HG03135 (cell line): ENCODE results near the gene GUK1.
"Not testable (repeated sequence)": the region's sequence is repeated elsewhere in the genome, so short reads cannot be mapped to it uniquely, and the experiment has no call there.

Experiments used
- ATAC-seq: cut with Tn5 transposase; IDR thresholded peaks from one replicate; pipeline ENCODE4 v1.9.1; 2021; ENCODE audit warnings: mild to moderate bottlenecking, moderate library complexity; ENCODE audit not compliant: unreplicated experiment

The GUK1 gene

DNA sequence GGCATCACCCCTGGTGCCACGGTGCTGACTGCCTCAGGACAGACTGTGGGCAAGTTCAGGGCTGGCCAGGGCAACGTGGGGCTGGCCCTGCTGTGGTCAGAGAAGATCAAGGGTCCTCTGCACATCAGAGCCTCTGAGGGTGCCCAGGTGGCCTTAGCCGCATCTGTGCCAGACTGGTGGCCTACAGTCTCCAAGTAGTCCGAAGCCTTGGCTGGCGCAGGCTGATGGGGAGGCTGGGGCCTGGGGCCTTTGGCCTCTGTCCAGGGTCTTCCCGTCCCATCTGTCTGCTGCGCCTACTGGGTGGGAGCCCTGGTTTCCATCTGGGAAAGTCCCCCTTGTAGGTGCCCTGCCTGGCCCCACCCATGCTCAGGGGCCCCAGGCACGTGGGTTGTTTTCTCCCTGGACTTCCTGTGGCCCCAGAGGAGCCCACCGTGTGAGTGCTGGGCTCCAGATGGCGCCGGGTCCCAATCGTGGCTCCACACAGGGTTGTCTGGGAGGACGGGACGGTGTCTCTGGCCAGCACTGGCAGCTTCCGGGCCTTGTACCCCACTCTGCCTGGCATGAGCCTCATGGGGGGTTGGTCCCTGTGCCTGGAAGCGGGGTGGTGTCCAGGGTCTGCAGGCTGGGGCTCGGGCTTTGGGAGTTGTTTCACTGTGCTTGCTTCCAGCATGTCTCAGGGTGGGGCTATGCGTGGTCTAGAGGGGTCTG is 35.4 kb downstream of the GUK1 start:
- no peak for ATAC-seq

DNA sequence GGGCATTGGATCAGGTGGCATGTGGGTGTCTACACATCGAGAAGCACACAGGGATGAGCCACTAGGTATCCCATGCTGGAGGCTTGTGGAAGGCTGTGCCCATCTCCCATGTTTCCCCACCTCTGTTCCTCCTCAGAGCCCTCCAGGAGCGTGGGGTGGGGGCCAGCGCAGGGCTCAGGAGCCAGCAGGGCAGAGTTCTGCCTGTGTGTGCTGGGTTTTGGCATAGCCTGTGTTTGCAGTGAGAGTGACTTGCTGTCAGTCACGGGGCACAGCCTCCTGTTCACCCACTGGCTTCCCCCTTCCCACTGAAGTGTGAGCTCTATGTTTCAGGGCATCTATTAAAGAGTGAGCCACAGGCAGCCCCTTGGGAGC is 35.9 kb downstream of the GUK1 start:
- no peak for ATAC-seq

DNA sequence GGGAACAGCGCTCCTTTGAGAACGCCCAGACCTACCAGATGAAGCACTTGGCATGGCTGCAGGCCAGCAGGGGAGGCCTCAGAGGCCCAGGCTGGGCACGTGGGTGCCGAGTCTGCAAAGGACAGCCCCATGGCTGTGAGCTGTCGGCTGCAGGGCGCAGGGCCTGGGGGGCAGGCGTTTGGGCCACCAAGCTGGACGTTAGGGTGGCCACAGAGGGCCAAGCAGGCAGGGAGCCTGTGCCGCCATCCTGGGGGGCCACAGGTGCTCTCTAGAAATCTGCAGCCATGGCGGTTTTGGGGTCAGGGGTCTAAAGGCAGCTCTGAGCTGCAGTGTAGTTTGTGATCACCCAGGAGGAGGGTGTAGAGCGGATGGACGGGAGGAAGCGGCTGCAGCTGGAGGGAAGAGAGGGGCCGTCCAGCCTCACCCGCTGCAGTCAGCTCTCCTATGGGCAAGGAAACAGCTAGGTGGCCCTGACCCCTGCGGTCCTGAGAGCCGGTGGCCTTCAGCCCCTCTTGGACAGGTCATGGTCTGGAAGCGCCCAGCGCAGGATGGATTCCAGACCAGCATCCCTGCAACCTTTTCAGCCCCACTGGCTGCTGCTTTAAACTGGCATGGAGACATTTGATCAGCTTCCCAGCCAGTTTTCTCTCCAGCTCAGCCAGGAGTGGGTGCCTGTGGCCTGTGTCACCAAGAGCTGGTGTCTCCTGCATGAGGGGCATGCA is 36.5 kb downstream of the GUK1 start:
- no peak for ATAC-seq

DNA sequence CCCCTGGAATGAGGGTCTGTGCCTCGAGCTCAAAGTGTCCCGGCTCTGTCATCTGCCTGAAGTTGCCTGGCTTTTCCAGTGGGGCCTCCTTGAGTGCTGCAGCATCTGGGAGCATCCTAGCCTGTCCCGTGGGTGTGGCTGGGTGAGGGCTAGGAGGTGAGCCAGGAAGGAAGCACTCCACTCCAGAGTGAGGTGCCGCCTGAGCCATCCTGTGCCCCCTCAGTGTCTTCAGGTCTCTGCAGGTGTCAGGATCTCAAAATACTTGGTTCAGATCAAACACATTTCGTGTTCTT is 37.0 kb downstream of the GUK1 start:
- ATAC-seq: no peak

DNA sequence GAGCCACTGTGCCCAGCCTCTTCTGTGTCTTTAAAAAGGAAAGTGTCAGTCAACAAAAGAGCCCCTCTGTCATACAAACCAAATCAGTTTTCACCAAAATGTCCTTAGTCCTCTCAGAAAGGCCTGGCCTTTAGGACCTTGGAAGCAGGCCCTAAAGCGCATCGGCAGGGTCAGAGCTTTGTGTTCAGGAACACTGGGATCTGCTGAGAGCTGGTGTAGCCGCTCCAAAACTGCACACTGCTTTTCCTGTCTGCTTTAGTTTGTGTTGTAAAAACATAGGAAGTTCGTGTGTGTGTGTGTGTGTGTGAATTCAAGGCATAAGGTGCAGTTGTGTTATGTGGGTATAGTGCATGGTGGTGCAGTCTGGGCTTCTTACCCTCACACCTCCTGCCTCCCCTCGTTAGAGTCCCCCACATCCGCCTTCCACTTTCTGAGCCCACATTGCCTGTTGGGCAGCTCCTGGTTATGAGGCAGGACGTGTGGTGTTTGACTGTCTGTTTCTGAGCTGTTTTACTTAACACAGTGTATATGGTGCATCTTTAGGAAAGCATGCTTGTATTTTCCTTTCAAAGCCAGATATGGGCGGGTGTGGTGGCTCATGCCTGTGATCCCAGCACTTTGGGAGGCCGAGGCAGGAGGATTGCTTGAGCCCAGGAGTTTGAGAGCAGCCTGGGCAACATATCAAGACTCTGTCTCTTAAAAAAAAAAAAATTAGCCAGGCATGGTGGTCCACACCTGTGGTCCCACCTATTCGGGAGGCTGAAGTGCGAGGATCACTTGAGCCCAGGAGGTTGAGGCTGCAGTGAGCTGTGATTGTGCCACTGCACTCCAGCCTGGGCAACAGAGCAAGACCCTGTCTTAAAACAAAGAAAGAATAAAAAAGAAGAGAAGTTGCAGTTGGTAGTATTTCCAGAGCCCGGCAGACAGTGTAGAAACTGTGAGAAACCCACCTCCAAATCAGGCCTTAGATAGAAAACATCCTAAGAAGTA is 37.9 kb downstream of the GUK1 start:
- no peak for ATAC-seq

DNA sequence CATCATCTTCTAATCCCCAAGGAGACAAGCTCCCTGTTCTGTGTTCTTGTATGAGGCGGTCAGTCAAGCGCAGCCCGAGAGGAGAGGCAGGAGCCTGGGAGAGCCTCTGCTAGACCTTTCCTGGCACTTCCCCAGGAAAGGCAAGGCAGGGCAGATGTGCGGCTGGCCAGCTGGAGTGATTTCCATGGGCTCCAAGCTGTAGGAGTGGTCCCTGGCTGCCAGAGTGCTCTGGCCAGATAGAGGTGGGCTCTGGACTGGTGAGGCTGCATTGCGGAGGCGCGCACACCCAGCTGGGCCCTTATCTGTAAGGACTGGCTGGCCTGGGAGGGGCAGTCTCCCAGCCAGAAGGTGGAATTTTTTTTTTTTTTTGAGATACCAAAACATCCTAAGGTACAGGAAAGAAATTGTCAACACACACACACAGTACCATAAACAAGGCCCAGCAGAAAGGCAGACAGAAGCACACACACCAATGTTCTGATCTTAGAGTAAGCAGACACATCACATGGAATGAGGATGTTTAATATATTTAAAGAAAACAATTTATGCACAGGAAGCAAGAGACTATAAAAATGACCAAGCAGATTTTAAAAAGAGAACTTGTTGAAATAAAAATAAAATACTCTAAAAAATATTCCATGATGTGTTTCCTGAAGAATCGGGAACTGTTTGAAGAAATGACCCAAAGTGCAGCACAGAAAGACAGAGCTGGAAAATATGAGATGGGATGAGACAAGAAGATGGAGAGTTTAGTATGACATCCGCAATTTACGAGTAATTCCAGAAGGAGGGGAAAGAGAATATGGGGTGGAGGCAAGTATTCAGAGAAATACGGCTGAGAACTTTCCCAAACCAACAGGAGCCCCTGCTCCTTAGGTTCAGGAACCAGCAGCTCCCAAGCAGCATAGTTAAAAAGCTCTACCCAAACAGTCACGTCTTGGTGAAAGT is 38.9 kb downstream of the GUK1 start:
- no peak for ATAC-seq

DNA sequence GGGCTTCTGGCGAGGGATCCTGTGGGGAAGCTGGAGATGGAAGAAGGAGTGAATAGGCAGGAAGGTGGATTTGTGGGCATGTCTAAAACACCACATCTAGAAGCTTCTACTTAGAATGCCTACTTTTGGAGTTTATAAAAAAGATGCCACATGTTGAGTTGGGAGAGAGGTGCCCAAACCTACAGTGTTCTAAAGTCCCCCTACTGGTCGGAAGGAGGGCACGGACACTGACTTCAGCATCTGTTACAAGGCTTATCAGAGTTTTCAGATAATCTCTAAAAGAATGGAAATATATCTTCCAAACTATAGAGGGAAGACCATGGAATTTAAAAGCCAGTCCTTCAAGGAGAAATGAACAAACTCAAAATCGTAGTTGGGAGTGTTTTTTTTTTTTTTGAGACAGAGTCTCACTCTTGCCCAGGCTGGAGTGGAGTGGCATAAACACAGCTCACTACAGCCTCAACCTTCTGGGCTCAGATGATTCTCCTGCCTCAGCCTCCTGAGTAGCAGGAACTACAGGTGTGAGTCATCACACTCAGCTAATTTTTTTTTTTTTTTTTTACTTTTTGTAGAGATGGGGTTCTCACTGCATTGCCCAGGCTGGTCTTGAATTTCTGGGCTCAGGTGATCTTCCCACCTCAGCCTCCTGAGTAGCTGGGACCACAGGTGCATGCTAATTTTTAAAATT is 40.3 kb downstream of the GUK1 start:
- ATAC-seq: no peak

DNA sequence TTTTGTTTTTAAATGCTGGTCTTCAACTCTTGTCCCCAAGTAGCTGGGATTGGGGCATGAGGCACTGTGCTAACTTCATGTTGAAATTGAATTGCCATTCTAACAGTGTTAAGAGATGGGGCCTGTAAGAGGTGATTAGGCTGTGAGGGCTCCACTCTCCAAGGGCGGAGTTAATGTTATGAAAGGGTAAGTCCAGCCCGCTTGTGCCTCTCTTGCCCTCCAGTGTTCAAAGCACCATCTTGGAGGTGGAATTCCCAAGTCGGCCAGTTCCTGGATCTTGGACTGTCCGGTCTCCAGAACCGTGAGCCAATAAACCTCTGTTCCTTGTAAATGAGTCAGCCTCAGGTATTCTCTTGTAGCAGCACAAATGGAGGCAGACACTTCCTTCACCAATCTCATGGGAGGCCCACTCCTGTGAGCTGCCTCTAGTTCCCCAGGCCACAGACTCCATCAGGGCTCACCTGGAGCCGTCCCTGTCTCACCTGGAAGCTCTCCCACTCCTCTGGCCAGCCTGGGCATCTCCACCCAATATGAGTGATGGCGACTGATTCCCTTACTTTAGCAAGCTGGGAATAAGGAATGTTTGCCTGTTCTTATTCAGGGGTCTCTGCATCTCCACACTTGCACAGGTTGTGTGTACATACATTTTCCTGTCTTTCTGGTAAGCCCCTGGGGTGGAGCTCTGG is 41.0 kb downstream of the GUK1 start:
- ATAC-seq: no peak

DNA sequence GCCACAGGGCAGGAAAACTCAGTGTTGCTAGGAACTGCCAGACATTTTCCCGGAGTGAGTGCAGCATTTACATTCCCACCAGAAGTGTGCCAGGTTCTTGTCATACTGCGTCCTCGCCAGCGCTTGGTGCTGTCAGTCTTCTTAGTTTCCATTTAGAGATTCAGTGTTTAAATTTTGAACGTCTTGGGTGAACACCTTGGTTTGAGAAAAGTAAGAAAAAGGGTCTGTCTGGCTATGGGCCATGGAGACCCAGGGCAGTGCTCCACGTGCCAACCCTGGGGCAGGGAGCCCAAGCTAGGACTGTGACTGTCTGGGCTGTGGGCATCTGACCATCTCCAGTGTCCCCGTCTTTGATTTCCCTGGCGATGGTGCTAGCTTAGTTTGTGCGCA is 41.6 kb downstream of the GUK1 start:
- no peak for ATAC-seq

DNA sequence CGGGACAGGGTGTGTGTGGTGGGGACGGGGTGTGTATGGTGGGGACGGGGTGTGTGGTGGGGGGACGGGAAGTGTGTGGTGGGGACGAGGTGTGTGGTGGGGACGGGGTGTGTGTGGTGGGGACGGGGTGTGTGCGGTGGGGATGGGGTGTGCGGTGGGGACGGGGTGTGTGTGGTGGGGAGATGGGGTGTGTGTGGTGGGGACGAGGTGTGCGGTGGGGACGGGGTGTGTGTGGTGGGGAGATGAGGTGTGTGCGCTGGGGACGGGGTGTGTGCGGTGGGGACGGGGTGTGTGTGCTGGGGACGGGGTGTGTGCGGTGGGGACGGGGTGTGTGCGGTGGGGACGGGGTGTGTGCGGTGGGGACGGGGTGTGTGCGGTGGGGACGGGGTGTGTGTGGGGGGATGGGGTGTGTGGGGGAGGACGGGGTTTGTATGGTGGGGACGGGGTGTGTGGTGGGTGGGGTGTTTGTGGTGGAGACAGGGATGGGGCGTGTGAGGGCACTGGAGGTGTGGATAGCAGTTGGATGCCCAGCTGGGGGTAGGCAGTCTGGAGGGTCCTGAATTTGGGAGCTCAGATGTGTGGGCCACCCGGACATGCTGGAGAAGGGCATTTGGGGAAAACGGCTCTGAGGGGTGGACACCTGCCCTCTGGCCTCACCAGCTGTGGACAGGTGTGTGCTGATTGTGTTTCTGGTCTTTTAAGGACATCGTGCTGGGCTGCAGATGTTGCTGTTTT is 42.4 kb downstream of the GUK1 start:
- no peak for ATAC-seq

DNA sequence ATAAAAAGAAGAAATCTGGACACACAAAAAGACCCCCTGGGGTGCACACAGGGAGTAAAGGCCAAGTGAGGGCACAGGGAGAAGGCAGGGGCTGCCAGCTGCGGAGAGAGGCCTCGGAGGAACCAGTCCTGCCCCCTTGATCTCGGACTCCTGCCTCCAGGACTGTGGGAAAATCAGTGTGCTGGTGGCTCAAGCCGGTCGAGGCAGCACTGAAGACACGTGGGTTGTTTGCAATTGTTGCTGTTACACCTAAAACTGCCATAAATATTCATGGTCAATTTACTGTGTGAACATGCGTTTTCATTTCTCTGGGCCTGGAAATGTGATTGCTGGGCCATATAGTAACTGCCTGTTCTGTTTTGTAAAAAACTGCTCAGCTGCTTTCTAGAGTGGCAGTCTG is 44.1 kb downstream of the GUK1 start:
- ATAC-seq: no peak

DNA sequence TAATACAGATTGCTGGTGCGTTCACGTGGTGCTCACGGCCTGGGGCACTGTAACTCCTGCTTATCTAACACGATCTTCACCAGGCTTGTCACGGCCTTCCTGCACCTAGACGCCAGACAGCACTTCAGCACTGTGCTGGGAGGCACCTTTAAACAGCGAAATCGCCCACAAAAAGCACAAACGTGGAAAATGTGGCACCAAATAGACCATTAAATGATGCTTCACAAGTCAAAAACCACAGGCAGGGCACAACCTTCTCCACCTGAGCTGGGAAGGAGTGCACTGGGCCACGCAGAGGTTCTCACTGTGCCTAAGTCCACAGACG is 45.5 kb downstream of the GUK1 start:
- no peak for ATAC-seq

DNA sequence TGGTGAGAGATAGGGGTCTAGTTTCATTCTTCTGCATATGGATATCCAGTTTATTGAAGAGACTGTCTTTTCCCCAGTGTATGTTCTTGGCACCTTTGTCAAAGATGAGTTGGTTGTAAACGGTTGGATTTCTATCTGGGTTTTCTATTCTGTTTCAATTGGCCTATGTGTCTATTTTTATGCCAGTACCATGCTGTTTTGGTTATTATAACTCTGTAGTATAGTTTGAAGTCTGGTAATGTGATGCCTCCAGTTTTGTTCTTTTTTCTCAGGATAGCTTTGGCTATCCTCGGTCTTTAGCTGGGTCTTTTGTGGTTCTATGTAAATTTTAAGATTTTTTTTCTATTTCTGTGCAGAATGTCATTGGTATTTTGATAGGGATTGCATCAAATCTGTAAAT is 48.2 kb downstream of the GUK1 start:
- not testable (repeated sequence) for ATAC-seq

DNA sequence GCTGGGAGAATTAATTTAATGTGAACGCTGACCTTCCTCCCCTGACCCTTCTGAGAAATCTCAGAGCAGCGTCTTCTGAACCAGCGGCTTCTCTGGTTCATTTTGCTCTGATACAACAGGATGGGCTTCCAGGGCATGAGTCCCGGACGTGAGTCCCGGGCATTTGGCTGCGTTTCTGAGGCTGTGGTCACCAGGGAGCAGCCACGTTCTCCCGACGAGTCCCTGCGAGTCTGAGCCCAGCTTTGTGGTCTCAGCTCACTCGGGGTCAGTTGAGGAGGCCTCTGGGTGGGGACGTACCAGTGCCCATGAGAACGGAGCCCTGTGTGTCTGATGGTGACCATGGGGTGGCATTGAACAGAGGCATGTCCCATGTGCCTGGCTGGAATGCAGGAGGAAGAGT is 50.1 kb downstream of the GUK1 start:
- ATAC-seq: no peak

DNA sequence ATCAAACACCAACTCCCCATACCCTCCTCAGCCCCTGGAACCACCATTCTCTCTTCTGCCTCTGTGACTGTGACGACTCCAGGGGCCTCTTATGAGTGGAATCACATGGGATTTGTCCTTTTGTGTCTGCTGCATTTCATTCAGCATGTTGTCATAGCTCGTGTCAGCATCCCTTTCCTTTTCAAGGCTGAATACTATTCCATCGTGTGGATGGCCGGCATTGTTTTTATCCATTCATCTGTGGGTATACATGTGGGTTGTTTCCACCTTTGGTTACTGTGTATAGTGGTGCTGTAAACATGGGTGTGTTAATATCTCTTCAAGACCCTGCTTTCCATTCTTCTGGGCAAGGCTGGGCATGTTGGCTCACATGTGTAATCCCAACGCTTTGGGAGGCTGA is 50.7 kb downstream of the GUK1 start:
- ATAC-seq: no peak

DNA sequence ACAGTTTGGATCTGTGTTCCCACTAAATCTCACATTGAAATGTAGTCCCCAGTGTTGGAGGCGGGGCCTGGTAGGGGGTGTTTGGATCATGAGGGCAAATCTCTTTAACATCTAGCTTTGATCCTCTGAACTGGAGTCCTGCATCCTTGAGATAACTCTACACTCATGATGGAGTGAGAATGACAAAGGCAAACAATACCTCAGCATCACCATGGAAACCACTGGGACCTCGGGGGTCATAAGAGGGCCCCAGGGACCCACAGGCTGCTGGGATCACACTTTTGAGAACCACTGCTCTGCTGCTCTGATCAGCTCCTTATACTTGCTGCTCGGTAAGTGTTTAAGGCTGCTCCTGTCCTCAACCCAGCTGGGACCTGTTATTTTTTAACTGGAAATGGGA is 54.4 kb downstream of the GUK1 start:
- no peak for ATAC-seq

DNA sequence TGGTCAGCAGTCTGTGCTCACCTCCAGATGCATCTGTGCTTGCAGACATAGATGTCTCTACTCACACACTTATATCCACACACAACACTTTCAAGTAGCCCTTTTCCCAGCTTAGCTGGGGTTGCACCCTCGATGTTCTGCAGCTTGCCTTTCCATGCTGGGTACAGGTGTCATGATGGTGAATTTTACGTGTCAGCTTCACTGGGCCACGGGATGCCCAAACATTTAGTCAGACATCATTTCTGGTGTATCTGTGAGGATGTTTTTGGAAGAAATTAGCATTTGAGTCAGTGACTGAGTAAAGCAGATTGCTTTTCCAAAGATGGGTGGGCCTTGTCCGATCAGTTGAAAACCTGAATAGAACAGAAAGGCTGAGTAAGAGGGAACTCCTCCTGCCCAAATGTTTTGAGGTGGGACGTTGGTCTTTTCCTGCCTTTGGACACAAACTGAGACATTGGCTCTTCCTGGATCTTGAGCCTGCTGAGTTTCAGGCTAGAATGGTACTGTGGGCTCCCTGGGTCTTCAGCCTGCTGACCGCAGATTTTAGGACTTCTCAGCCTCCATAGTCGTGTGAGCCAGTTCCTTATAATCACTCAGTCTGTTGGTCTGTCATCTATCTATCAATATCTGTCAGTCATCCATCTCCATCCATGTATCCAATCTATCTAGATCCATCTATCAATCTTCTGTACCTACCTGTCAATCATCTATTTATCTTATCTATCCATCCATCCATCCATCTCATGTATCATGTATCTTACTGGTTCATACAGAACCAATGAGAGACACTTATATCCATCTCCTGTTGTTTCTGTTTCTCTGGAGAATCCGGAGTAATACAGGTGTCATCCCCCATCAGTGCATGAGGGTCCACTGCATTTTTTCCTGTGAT is 55.1 kb downstream of the GUK1 start:
- ATAC-seq: no peak

DNA sequence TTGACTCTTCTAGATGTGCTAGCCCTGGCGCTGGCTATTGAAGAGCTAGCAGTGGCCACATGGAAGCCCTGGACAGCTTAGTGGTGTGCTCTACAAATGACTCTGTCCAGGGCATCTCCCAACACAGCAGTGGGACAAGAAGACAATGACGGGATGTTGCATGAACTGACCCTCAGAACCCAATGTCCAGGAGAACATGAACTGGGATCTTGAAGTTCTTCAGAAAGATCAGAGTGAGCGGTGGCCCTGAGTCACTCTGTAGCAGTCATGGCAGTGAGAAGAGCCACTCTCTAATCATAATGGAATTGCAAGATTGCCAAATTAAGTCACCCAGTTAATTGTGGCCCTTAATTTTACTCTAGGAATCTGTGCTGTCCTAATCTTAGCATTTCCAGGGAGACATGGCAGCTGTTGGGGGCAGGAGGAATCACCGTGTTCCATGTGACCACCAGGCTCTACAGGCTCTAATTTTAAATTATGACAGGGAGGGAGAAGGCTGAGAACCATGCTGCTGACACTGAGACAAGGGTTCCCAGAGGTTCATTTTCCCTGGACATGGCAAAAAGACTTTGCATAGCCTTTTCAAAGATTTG is 57.6 kb downstream of the GUK1 start:
- no peak for ATAC-seq
